Measurements from ENCODE around the gene SORCS2. TPM values are rescaled to one million over a fixed set of nuclear protein-coding genes. Genes with fewer than 3 reads are reported as not detected.

Gene SORCS2
- total and polyA plus RNA-seq, 2 of the 8 experiments (the other 6 are each of a cell fraction or from before 2014, with no cell fraction given) = 0.36 to 1.8 TPM

DNA sequence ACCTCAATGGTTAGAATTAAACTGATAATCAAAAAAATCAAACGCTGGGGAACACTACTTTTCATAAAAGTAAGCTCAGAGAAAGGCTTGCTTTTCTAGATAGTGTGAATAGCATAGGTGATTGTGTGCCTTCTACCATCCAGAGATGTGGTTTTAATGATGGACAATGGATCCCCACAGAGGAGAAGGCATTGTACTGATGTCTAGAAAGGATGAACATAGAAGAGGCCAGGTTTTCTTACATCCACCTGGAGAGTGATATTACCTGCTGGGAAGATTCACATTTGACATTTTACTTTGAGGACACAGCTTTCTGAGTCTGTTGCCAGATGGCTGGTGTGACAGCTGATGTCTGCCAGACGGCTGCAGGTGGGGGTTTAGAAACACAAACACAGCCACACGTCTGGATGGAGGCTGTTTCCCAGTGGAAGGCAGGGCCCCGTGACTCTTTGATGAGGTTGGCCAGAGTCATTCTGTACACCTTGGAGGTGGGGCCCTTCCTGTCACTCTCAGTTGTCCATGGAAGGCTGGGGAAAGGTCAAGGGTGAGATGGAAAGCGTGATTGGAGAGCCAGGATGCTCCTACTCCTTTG lies 128.0 kb downstream of the SORCS2 start:
- H3K23ac ChIP-seq (ENCODE audit: insufficient read length) = no peak overlapping the region
- no peak overlapping the region for H4K8ac ChIP-seq (ENCODE audit: extremely low read depth, insufficient read depth, low read length)
- no peak overlapping the region for H2BK20ac ChIP-seq (ENCODE audit: low read length)
- no peak overlapping the region for H3K9ac ChIP-seq (replicated peaks in 1 of 4; ENCODE audit: extremely low read depth in 1 of 4, low read depth in 3 of 4, low read length in 3 of 4)
- H4K5ac ChIP-seq (ENCODE audit: insufficient read length, low read depth, low read length) = no peak overlapping the region
- H3K14ac ChIP-seq (ENCODE audit: insufficient read length) = no peak overlapping the region
- CTCF ChIA-PET (ENCODE audit: partially characterized antibody) = interaction anchor here (1.0 to 1.2 kb wide), 2 partner anchors 15 to 218 kb away, joined by 4 to 6 read pairs; no protein-coding TSS in a partner anchor
- H2BK12ac ChIP-seq (ENCODE audit: low read depth, low read length) = no peak overlapping the region
- H3K56ac ChIP-seq (replicated peaks; ENCODE audit: insufficient read length, low read depth, low read length) = no peak overlapping the region
- no peak overlapping the region for H2BK15ac ChIP-seq (ENCODE audit: low read length)
- H3K27ac ChIP-seq (ENCODE audit: low read depth, low read length) = no peak overlapping the region
- H3K4me1 ChIP-seq (replicated peaks in 1 of 4; ENCODE audit: control insufficient read depth in 3 of 4, insufficient read depth in 4 of 4, low read length in 3 of 4) = peaks cover 0 to 9% (median 7%) of the 10 kb centered on the region in 4 experiments; a peak in 5 of 7 replicates
- no peak overlapping the region for H3K18ac ChIP-seq (ENCODE audit: extremely low read depth, low read length)
- no peak overlapping the region for H3K4ac ChIP-seq (replicated peaks; ENCODE audit: insufficient read length, low read depth, low read length)
- H4K20me1 ChIP-seq (replicated peaks in 1 of 2; ENCODE audit: control insufficient read depth in 1 of 2, insufficient read depth in 2 of 2, low read length in 2 of 2) = no peaks in the 10 kb centered on the region
- H3K4me3 ChIP-seq (ENCODE audit: extremely low read depth in 1 of 4, insufficient read depth in 2 of 4, low read depth in 3 of 4, low read length in 4 of 4) = no peak overlapping the region
- H3K79me2 ChIP-seq (ENCODE audit: control insufficient read depth in 1 of 2, insufficient read depth in 2 of 2, low read length in 2 of 2) = no peaks in the 10 kb centered on the region
- WGBS, 2 experiments (ENCODE audit: extremely low coverage in 1 of 2, insufficient coverage in 1 of 2, insufficient read length in 1 of 2, insufficient replicate concordance in 2 of 2, low coverage in 1 of 2, low lambda C conversion rate in 2 of 2, missing lambda C conversion rate in 1 of 2) = 87% methylated on average over 4 of the region's 5 CpGs; no CpG with 5 or more reads in 1 of the 2 experiments
- H3K36me3 ChIP-seq (ENCODE audit: control insufficient read depth in 2 of 4, insufficient read depth in 4 of 4, low read length in 3 of 4) = no peaks in the 10 kb centered on the region
- no peak for FAIRE-seq
- POLR2A ChIA-PET (ENCODE audit: partially characterized antibody) = no interaction called here
- H3K27me3 ChIP-seq (replicated peaks in 1 of 4; ENCODE audit: control insufficient read depth in 3 of 4, extremely low read depth in 1 of 4, insufficient read depth in 3 of 4, low read length in 3 of 4) = no peaks in the 10 kb centered on the region
- no peak overlapping the region for H2BK5ac ChIP-seq (ENCODE audit: low read depth, low read length)
- H3K9me3 ChIP-seq (ENCODE audit: insufficient read depth in 2 of 2, low read depth in 1 of 2, low read length in 1 of 2) = no peaks in the 10 kb centered on the region
- H2BK120ac ChIP-seq (replicated peaks; ENCODE audit: low read depth, low read length) = no peak overlapping the region
- peaks cover 5% of the 10 kb centered on the region; the same call in 1 of the 2 replicates for H3K23me2 ChIP-seq (ENCODE audit: low read depth, low read length)
- no peak overlapping the region for H3K4me2 ChIP-seq (ENCODE audit: insufficient read depth in 1 of 2, low read depth in 2 of 2, low read length in 2 of 2)
- no peak overlapping the region for H4K91ac ChIP-seq (replicated peaks; ENCODE audit: insufficient read length, low read length)
- no peak overlapping the region for H2AK5ac ChIP-seq (ENCODE audit: low read depth, low read length)
- DNase-seq (ENCODE audit: low read depth in 1 of 2, low spot score in 2 of 2) = no peak
- H2AFZ ChIP-seq (ENCODE audit: low read length) = no peak overlapping the region
- H3K79me1 ChIP-seq (ENCODE audit: low read depth, low read length) = no peaks in the 10 kb centered on the region
- TF ChIP-seq E2F6 (IDR thresholded peaks at IDR 0.05) (no peak), BCL11A (IDR thresholded peaks at IDR 0.05; ENCODE audit: low read depth in 2 of 2, low read length in 2 of 2) (no peak), CBX8 (IDR thresholded peaks at IDR 0.05; ENCODE audit: borderline replicate concordance, low read depth, low read length) (no peak), RAD21 (IDR thresholded peaks at IDR 0.05 in 1 of 2, conservative IDR thresholded peaks at IDR 0.05 in 1 of 2; ENCODE audit: low read depth in 2 of 2, low read length in 2 of 2) (no peak), ZNF274 (IDR thresholded peaks at IDR 0.05; ENCODE audit: borderline replicate concordance, extremely low read depth, low read length) (no peak), EZH2 (IDR thresholded peaks at IDR 0.05; ENCODE audit: low read depth, low read length, severe bottlenecking) (no peak), JUND (IDR thresholded peaks at IDR 0.05; ENCODE audit: low read length) (no peak), GTF2F1 (IDR thresholded peaks at IDR 0.05; ENCODE audit: borderline replicate concordance, low read depth, low read length) (no peak), SP2 (IDR thresholded peaks at IDR 0.05; ENCODE audit: low read length) (no peak), CBX5 (IDR thresholded peaks at IDR 0.05; ENCODE audit: low read depth, low read length) (no peak), ASH2L (IDR thresholded peaks at IDR 0.05; ENCODE audit: low read length) (no peak), ATF3 (IDR thresholded peaks at IDR 0.05; ENCODE audit: insufficient read depth, low read depth, low read length) (no peak)
